HG03378 (cell line): Measurements from ENCODE around the gene STK11IP.

Experiments used
- ATAC-seq: cut with Tn5 transposase; IDR thresholded peaks from one replicate; pipeline ENCODE4 v1.9.1; 2021; ENCODE audit warnings: mild to moderate bottlenecking, moderate library complexity; ENCODE audit not compliant: unreplicated experiment

The STK11IP gene, protein sequence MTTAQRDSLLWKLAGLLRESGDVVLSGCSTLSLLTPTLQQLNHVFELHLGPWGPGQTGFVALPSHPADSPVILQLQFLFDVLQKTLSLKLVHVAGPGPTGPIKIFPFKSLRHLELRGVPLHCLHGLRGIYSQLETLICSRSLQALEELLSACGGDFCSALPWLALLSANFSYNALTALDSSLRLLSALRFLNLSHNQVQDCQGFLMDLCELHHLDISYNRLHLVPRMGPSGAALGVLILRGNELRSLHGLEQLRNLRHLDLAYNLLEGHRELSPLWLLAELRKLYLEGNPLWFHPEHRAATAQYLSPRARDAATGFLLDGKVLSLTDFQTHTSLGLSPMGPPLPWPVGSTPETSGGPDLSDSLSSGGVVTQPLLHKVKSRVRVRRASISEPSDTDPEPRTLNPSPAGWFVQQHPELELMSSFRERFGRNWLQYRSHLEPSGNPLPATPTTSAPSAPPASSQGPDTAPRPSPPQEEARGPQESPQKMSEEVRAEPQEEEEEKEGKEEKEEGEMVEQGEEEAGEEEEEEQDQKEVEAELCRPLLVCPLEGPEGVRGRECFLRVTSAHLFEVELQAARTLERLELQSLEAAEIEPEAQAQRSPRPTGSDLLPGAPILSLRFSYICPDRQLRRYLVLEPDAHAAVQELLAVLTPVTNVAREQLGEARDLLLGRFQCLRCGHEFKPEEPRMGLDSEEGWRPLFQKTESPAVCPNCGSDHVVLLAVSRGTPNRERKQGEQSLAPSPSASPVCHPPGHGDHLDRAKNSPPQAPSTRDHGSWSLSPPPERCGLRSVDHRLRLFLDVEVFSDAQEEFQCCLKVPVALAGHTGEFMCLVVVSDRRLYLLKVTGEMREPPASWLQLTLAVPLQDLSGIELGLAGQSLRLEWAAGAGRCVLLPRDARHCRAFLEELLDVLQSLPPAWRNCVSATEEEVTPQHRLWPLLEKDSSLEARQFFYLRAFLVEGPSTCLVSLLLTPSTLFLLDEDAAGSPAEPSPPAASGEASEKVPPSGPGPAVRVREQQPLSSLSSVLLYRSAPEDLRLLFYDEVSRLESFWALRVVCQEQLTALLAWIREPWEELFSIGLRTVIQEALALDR

DNA sequence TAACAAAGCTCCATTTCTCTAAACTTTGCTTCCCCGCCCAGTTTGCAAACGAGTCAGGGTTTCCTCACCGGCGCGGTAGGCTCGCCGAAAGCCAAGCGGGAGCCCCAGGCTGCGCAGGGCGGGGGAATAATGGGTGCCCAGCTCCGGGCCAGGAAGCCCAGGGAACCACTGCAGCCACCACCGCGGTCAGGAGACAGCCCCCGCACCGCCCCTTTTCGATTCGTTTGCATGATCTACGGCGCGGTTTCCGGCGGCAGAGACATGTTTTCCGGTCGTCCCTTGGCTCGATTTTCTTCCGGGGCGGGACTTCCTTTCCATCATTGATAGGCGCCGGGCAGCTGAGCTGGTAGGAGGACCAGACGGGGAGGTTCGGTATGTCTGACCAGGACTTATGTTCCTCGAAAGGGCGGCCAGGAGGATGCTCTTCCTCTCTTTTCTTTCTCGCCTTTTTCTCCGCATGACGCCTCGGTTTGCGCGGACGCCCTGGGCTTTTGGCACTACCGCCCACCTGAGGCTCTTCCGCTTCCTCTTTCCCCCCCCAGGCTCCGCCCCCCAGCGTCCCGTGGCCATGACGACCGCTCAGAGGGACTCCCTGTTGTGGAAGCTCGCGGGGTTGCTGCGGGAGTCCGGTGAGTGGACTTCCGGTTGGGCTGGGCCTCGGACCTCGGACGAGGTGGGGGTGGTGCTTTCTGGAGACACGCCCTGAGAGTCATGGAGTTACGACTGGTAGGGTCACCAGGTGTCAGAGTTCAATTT lies at the start of gene STK11IP:
STK11IP (plus strand) TSS at position 306 of the 756 bp plus-strand sequence; CDS start at position 569, 263 bp downstream.
- peak; percentile 83 for ATAC-seq

DNA sequence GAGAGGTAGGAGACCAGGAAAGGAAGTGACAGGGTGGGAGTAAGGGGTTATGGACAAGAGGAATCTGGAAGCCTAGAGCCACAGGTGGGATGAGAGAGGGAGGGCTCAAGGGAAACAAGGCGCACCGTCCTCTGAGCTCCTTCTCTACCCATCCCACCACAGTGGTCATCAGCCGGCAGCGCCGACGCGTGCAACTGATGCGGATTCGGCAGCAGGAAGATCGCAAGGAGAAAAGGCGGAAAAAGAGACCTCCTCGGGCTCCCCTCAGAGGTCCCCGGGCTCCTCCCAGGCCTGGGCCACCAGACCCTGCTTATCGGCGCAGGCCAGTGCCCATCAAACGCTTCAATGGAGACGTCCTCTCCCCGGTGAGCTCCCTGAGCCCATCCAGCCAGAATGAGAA lies 48.7 kb upstream of the STK11IP start:
- no peak for ATAC-seq

DNA sequence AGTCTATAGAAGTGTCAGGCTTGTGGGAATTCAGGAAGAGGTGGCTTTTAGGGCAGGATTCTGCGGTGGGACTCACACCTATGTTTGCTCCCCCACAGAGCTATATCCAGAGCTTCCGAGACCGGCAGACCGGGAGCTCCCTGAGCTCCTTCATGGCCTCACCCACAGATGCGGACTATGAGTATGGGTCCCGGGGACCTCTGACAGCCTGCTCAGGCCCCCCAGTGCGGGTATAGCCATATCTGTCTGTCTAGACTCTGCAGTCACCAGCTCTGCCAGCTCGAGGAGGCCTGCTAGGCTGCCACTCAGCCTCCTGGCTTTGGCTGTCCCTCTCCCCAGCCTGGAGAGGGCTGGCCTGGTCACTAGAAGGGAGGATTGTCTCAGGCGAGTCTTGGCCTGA lies 48.0 kb upstream of the STK11IP start:
- no peak for ATAC-seq

DNA sequence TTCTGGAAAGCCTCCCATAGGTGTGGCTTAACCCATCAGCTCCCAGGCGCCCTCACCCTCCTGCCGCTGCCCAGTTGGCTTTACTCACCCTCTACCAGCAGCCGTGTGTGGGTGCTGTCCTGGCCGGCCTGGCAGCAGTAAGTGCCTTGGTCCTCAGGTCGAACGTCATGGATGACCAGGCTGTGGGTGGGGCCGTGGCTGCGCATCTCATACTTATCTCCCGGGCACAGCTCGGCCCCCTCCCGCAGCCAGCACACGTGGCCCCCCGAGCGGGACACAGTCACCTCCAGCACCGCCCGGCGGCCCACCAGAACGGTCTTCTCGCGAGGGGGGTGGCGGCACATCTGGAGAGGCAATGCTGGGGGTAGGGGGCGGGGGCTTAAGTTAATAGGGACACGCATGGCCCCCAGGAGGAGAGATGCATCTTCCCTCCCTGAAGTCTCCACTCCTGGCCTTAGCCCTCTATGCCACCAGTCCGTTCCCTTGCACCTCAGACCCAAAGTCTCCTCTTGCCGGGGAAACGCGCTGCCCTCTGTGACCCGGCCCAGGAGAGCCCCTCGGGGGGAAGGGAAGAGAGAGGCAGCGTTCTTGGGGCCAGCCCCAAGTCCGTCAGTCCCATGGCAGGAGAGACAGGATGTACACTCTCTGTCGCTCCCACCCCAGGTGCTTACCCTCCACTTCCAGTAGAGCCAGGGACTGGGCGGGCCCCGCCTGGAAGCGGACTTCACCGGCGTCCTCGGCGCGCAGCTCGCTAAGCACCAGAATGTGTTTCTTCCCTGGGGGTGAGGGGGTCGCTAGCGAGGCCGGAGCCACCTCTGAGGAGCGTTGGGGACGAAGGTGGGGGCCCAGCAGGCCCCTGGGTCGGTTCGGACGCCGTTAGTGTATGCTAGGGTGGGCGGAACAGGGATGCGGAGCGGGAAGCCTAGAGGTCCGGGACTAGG lies 45.9 kb upstream of the STK11IP start:
- ATAC-seq: no peak

DNA sequence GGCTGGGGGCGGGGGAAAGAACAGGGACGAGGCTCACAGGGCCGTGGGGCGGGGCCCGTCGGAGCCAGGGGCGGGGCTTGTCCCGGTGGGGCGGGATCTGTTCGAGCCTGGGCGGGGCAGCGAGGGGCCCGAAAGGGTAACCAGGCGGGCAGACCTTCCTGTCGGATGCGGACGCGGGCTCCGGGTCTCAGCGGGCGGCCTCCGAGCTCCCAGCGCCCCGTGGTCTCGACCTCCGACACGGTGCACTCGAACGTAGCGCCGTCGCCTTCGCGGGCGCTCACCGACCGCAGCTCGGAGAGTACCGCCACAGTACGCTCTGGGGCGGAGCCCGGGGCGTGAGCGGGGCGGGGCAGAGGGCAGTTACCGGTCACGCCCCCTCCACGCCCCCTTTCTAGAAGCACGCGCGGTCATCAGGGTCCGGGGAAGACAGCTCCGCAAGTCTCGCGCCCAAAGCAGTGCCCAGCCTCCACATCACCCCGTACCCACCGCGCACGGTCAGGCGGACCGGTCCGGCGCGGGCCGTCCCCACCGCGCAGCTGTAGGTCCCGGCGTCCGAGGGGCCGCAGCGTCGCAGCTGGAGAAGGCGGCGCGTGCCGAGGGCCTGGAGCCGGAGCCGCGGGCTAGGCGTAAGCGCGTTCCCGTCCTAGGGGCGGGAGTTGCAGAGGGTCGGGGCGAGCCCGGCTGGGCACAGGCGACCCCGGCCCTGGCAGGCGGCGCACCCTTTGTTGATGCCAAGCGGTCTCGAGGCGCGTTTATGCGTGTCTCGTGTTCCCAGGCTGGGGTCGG lies 45.1 kb upstream of the STK11IP start:
- ATAC-seq: peak; percentile 79

DNA sequence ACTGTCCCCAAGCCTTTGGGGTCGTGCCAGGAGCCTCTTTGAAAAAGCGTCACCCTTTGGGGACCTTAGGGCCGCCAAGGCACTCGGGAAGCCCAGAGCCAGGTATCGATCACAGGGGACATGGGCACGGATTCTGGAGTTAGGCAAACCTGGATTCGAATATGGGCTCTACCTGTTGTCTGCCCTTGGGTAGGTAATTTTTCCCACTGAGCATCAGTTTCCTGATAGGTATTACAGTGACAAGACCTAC lies 44.6 kb upstream of the STK11IP start:
- no peak for ATAC-seq

DNA sequence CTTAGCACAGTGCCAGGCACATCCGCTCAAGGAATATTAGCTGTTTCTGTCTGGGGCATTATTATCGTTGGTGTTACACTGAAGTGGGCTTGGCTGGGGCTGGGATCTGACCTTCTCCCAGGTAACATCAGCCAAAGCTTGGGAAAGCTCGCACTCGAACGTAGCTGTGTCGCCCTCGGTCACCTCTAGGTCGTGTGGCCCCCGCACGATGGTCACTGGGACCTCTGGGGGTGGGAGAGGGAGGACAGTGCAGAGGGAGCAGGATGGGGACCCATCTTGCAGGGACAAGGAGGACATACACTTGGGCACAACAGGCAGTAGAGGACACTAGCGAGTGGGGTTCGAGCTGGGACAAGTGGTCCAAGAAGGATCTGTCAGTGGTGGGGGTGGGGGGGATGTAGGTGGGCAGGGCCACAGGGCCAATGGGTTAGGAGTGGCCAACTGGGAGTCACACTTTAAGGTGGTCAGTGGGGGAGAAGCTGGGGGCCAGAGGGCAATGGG lies 44.1 kb upstream of the STK11IP start:
- ATAC-seq: no peak

DNA sequence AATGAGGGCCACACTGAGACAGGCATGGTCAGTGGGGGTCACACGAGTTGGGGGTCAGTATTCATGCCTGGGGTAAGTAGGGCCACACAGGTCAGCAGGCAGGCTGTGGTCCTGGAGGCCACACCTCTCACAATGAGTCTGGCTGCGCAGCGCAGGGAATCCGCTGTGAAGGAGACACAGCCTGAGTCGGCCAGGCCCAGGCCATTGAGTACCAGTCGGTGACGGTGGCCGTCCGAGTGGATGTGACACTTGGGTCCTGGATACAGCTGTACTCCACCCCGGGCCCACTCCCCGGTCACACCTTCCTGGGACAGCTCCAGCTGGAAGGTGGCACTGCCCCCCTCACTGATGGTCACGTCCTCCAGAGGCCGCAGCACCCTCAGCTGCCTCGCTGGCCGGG lies 43.3 kb upstream of the STK11IP start:
- no peak for ATAC-seq

DNA sequence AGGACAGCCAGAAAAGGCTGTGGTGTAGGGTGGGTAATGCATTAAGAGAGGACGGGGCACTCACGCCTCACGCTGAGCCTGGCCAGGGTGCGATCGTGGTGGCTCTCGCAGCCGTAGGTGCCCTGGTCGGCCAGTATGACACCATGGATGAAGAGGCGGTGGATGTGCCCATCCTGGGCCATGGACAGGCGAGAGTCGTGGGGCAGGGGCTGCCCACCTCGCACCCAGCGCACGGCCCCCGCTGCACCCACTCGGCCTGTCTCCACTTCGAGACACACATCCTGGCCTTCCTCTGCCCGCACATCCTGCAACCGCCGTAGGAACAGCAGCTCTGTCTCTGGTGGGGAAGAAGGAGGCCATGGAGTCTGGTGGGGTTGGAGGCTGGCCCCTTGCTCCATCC lies 41.7 kb upstream of the STK11IP start:
- no peak for ATAC-seq

DNA sequence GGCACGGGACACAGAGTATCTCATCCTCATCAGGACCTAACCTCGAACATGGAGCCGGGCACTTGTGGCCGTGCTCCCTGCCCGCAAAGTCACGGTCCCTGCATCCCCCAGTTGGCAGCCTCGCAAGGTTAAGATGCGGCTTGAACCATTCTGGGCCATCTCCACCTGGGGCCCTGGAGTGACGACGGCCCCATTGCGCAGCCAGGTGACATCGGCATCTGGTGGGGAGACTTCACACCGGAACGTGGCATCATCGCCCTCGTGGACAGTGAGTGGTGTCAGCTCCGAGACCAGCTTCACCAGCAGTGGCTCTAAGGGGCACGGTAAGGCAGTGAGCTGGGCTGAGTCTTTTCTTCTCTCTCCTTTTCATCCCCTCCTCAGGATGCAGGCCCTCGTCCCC lies 41.2 kb upstream of the STK11IP start:
- ATAC-seq: no peak

DNA sequence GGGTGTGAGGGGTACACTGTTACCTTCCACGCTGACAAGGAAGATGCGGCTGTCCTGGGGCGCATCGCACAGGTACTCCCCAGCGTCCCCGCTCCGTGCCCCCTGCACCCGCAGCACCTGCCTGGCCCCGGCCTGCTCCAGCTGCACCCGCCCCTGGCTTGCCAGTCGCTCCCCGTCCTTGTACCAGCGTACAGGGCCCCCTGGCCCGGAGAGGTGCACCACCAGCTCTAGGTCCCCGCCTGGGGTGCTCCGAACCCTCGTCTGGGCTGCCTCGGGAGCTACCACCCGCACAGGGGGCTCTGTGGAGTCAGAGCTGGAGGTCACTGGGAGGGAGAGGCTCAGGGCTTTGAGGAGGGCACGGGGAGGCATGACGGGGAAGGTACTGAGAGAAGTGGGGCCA lies 40.3 kb upstream of the STK11IP start:
- ATAC-seq: no peak

DNA sequence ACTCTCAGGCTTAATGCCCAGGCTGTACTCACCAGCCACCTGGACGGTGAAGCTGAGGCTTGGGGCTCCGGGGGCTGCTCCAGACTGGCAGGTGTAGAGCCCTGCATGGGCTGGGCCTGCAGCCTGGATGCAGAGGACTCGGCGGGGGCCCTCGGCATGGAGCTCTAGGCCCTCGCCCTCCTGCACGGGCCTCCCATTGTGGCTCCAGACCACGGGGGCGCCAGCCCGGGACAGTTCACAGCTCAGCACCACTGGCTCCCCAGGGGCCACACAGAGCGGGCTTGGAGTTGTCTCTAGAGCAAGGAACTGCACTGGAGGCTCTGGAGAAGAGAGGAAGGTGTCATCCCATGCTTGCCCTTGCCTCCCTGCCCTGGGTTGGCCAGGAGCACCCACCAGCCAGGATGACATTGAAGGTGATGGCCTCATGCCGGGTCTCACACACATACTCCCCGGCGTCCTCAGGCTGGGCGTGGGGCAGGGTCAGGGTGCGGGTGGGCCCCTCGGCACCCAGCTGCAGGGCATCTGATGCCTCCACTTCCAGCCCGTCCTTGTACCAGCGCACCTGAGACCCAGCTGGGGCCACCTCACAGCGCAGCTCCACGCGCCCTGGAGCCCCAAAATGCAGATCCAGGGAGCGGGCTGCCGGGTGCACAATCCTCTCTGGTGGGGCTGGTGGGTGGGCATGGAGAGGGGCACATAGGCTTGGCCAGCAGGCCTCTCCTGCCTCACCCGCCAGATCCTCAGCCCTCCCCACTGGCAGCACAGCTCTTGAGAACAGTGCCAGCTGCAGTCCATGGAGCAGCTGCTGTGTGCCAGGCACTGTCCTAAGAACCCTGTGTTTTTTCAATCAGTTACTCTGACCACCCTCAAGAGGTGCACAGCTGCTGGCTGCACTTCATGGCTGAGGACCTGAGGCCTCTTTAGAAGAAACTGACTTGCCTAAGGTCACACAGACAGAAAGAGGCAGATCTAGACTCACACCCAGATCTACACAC lies 39.6 kb upstream of the STK11IP start:
- ATAC-seq: no peak

DNA sequence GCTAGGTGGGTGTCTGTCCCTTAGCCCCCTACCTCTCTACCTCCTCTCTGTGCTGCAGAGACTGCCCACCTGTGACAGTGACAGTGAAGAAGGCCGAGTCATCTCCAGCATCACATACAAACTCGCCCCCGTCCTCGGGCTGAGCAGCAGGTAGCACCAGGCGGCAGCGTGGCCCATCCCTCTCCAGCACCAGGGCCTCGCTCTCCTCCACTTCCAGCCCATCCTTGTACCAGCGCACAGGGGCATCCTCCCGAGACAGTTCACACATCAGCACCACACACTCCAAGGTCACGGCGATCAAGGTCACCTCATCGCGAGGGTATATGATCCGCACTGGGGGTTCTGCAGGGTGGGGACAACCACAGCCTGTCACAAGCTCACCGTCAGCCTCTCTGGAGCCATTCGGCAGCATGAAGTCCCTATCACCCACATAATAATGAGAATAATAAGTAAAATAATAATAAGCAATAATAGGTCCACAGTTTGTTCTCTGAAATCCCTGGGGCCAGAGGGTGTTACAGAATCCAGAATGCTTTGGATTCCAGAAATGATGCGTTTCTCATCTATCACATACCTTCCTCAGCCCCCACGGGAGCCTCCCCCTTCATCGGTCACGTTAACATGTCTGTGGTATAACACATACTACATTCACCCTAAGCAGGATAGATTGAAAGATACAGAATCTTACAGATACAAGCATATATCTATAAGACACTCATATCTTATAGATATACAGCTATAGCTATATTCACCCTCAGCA lies 38.3 kb upstream of the STK11IP start:
- no peak for ATAC-seq

DNA sequence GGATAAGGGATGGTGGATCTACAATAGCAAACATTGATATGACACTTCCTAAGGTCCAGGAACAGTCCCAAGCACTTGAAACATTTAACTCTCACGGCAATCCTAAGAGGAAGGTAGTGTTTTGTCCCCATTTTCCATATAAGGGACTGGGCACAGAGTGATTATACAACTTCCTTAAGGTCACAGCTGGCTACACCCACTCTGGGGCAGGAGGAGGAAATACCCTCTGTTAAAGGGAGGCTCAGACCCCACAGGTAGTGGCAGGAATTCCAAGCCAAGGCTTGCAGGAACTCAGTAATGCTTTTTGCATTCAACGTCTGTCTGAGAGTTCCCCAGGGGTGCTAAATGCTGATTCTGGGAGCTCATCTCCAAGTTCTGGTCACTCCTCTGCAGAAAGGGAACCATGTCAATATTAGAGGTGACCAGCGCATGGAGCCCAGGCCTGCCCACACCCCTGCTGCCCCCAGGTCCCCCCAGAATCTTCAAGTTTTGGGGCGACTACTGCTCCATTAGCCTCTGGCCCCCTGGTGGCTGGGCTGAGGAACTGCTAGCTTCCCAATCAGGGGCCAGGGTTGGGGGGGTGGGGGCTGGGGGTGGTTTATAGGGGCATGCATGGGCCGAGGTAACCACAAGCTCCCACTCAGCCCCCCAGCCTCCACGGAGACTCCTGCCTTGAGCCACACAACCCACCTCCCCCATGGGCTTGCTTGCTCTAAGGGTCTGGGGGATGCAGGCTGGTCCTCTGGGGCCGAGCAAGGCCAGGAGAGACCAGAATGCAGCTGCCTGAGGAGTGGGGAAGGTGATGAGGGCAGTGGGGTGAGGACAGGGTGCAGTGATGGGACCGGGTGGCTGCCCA lies 37.4 kb upstream of the STK11IP start:
- no peak for ATAC-seq

DNA sequence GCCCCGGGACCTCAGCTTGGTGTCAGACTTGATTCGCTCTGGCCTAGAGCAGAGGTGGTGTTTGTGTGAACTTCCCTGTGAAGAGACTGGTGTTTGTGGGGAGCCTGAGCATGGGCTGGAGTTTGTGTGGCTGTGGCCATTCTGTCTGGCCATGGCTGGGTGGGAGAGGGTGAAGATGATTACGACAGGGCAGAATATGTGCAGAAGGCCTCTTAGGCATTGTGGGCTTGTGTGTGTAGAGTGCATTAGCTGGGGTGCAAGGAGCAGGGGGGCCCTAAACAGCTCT lies 36.8 kb upstream of the STK11IP start:
- no peak for ATAC-seq
